Measurements from ENCODE around the gene SUCNR1. TPM values are rescaled to one million over a fixed set of nuclear protein-coding genes. Genes with fewer than 3 reads are reported as not detected.

SUCNR1 gene
- total RNA-seq, 1 donor from 2014 or later: 0.30 TPM

DNA sequence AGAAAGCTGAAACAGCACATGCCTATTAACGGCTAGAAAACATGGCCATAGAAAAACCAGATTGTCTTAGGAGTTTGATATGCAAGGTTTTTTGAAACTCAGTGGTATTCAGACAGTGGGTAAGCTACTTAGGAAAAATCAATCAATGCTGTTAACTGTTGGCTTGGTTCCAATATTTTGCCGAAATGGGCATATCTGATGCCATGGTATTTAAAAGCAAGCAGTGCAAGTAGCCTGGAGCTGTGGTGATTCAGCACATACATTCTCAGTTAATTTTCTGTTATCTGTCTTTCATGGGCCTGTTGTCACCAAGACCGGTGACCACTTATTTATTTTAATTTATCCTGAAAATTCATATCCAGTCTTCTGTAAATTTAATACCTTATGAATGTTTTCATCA lies 17.3 kb upstream of the SUCNR1 start:
- H3K4me1 ChIP-seq: no peaks in the 10 kb centered on the region
- H3K27ac ChIP-seq (replicated peaks): no peak overlapping the region
- no peaks in the 10 kb centered on the region for H3K36me3 ChIP-seq
- H3K4me3 ChIP-seq: no peak overlapping the region
- H3K9me3 ChIP-seq (replicated peaks): peaks cover 5% of the 10 kb centered on the region
- H3K27me3 ChIP-seq (ENCODE audit: low read depth): no peaks in the 10 kb centered on the region
- no peak for DNase-seq
- TF ChIP-seq, protein P1, sequence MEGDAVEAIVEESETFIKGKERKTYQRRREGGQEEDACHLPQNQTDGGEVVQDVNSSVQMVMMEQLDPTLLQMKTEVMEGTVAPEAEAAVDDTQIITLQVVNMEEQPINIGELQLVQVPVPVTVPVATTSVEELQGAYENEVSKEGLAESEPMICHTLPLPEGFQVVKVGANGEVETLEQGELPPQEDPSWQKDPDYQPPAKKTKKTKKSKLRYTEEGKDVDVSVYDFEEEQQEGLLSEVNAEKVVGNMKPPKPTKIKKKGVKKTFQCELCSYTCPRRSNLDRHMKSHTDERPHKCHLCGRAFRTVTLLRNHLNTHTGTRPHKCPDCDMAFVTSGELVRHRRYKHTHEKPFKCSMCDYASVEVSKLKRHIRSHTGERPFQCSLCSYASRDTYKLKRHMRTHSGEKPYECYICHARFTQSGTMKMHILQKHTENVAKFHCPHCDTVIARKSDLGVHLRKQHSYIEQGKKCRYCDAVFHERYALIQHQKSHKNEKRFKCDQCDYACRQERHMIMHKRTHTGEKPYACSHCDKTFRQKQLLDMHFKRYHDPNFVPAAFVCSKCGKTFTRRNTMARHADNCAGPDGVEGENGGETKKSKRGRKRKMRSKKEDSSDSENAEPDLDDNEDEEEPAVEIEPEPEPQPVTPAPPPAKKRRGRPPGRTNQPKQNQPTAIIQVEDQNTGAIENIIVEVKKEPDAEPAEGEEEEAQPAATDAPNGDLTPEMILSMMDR (IDR thresholded peaks at IDR 0.05; ENCODE audit: borderline replicate concordance): no peak
- intact Hi-C loops (cut with micrococcal nuclease): no loop called here

DNA sequence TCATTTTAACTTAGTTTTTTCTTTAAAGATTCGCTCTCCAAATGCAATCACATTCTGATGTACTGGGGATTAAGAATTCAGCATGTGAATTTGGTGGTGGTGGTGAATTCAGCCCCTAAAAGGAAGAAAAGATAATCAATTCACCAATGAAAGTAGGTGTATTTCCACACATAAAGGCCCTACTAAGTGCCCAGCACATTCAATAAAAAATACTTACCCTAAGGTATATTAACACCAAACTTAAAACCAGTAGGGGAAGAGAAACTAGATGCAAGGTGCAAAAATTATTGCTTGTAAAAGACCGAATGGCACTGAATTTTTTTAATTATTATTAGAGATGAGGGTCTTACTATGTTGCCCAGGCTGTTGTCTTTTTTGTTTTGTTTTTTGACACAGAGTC lies 16.8 kb upstream of the SUCNR1 start:
- no peaks in the 10 kb centered on the region for H3K9me3 ChIP-seq (replicated peaks)
- TF ChIP-seq, protein P1 (IDR thresholded peaks at IDR 0.05; ENCODE audit: borderline replicate concordance): no peak
- H3K4me1 ChIP-seq: no peaks in the 10 kb centered on the region
- no peaks in the 10 kb centered on the region for H3K27me3 ChIP-seq (ENCODE audit: low read depth)
- no peak overlapping the region for H3K27ac ChIP-seq (replicated peaks)
- no peak overlapping the region for H3K4me3 ChIP-seq
- intact Hi-C loops (cut with micrococcal nuclease): no loop called here
- H3K36me3 ChIP-seq: no peaks in the 10 kb centered on the region
- no peak for DNase-seq

- DNase-seq: no peak
- Histone ChIP-seq H3K4me3 (no peak overlapping the region), H3K36me3 (no peaks in the 10 kb centered on the region), H3K27ac (replicated peaks) (no peak overlapping the region), H3K9me3 (replicated peaks) (no peaks in the 10 kb centered on the region), H3K27me3 (ENCODE audit: low read depth) (no peaks in the 10 kb centered on the region), H3K4me1 (no peaks in the 10 kb centered on the region)
- intact Hi-C loops (cut with micrococcal nuclease): no loop called here
- TF ChIP-seq, protein P1 (IDR thresholded peaks at IDR 0.05; ENCODE audit: borderline replicate concordance): no peak
These were observed 14.2 kb upstream of the SUCNR1 start for GRCh38 chr3:151859233-151859673.

- H3K4me1 ChIP-seq: no peaks in the 10 kb centered on the region
- no peaks in the 10 kb centered on the region for H3K36me3 ChIP-seq
These were observed 13.5 kb upstream of the SUCNR1 start for GRCh38 chr3:151859905-151860304.

DNA sequence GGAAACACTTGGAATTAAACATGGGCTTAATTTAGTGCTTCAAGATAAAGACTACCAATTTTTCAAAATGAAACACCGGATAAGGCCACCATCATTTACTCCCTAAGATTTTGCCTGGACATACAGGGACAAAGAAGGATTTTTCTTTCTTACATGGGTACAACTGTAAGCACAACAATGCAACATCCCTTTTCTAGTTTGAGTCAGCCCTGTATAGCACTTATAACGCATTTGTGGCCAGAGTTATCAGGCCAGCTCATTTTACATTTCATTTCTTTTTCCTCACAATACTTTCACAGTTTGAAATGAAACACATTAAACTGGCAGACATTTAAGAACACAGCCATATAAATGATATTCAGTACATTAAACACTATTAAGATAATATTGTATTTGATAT lies 9.8 kb upstream of the SUCNR1 start:
- no peaks in the 10 kb centered on the region for H3K9me3 ChIP-seq (replicated peaks)
- no peaks in the 10 kb centered on the region for H3K4me1 ChIP-seq
- no peak for DNase-seq
- H3K27me3 ChIP-seq (ENCODE audit: low read depth): no peaks in the 10 kb centered on the region
- H3K36me3 ChIP-seq: no peaks in the 10 kb centered on the region
- no peak overlapping the region for H3K27ac ChIP-seq (replicated peaks)
- intact Hi-C loops (cut with micrococcal nuclease): no loop called here
- H3K4me3 ChIP-seq: no peak overlapping the region
- TF ChIP-seq, protein P1 (IDR thresholded peaks at IDR 0.05; ENCODE audit: borderline replicate concordance): no peak

More at GRCh38 chr3:151859905-151860304, 13.5 kb upstream of the SUCNR1 start:
- Histone ChIP-seq H3K9me3 (replicated peaks) (no peaks in the 10 kb centered on the region), H3K27me3 (ENCODE audit: low read depth) (no peaks in the 10 kb centered on the region), H3K4me3 (no peak overlapping the region), H3K27ac (replicated peaks) (no peak overlapping the region)
- no peak for DNase-seq
- intact Hi-C loops (cut with micrococcal nuclease): no loop called here
- TF ChIP-seq, protein P1 (IDR thresholded peaks at IDR 0.05; ENCODE audit: borderline replicate concordance): no peak

All from left ventricle myocardium inferior (tissue), 1 donor.